Brain microvascular endothelial cell (primary cell): Measurements from ENCODE around the gene RAB34.

Source experiments
- DNase-seq: peaks from one replicate; pipeline ENCODE4 v3.0.0-alpha.2; 2020
- H3K27ac ChIP-seq: fragments of 250-450 bp; sonication (Bioruptor Pico); 2 replicates; pipeline ENCODE4 v1.5.1; 2020; ENCODE audit warnings: mild to moderate bottlenecking, moderate library complexity
- H3K27me3 ChIP-seq: fragments of 250-450 bp; sonication (Bioruptor Pico); replicated peaks from 2 replicates; pipeline ENCODE4 v1.5.1; 2020; ENCODE audit warnings: mild to moderate bottlenecking
- H3K36me3 ChIP-seq: fragments of 250-450 bp; sonication (Bioruptor Pico); replicated peaks from 2 replicates; pipeline ENCODE4 v1.5.1; 2020; ENCODE audit warnings: mild to moderate bottlenecking
- H3K4me3 ChIP-seq: 2 replicates; pipeline ENCODE4 v1.5.1; 2011; ENCODE audit warnings: low read depth, mild to moderate bottlenecking, control low read depth, low read length, moderate library complexity
- CTCF ChIP-seq: IDR thresholded peaks from 2 replicates; pipeline ENCODE4 v1.5.1; 2011; ENCODE audit warnings: low read depth, mild to moderate bottlenecking, moderate library complexity, low read length, control low read depth, inconsistent platforms; ENCODE audit errors: missing control alignments
- in situ Hi-C: cut with HindIII; loops from 2 replicates; pipeline ENCODE4 v1.10.0; 2017; ENCODE audit warnings: low sequenced_read_pairs, low pct_ligation_motif_present

The RAB34 gene

GRCh38 chr17:28750178-28751047 is 32.7 kb upstream of the RAB34 start:
- Histone ChIP-seq H3K27ac (no peak overlapping the region), H3K36me3 (peaks cover 58% of the 10 kb centered on the region), H3K4me3 (no peak overlapping the region), H3K27me3 (no peaks in the 10 kb centered on the region)
- peak; percentile 100 for TF ChIP-seq CTCF
- peak; percentile 92 for DNase-seq
- in situ Hi-C loops, result no loop called here

GRCh38 chr17:28749516-28750177 is 32.0 kb upstream of the RAB34 start:
- no peak overlapping the region for H3K27ac ChIP-seq

GRCh38 chr17:28748852-28749515 is 31.3 kb upstream of the RAB34 start:
- H3K36me3 ChIP-seq, result peaks cover 58% of the 10 kb centered on the region
- no peak for TF ChIP-seq CTCF
- DNase-seq, result no peak
- no peak overlapping the region for H3K27ac ChIP-seq
- H3K4me3 ChIP-seq, result no peak overlapping the region
- no peaks in the 10 kb centered on the region for H3K27me3 ChIP-seq
- in situ Hi-C loops, result no loop called here

More at GRCh38 chr17:28749516-28750177, 32.0 kb upstream of the RAB34 start:
- Histone ChIP-seq H3K4me3 (no peak overlapping the region), H3K27me3 (no peaks in the 10 kb centered on the region), H3K36me3 (peaks cover 58% of the 10 kb centered on the region)
- TF ChIP-seq CTCF, result no peak
- DNase-seq, result no peak
- in situ Hi-C loops, result no loop called here

- DNase-seq, result no peak
- Histone ChIP-seq H3K36me3 (peaks cover 58% of the 10 kb centered on the region), H3K27ac (no peak overlapping the region), H3K4me3 (no peak overlapping the region), H3K27me3 (no peaks in the 10 kb centered on the region)
- in situ Hi-C loops, result no loop called here
- no peak for TF ChIP-seq CTCF
Measured at GRCh38 chr17:28747801-28748750, 30.4 kb upstream of the RAB34 start.

GRCh38 chr17:28747051-28747691 is 29.5 kb upstream of the RAB34 start:
- Histone ChIP-seq H3K27ac (no peak overlapping the region), H3K36me3 (peaks cover 55% of the 10 kb centered on the region), H3K4me3 (no peak overlapping the region), H3K27me3 (no peaks in the 10 kb centered on the region)
- DNase-seq, result no peak
- no peak for TF ChIP-seq CTCF
- in situ Hi-C loops, result no loop called here
